CD8-positive, alpha-beta memory T cell (primary cell): Measurements from ENCODE around the gene TNC. TPM values are rescaled to one million over a fixed set of nuclear protein-coding genes. Genes with fewer than 3 reads are reported as not detected.

Experiments
- CTCF ChIA-PET: fragments of 350-600 bp; sonication (Branson Sonifier 250); formaldehyde crosslinking; loops from one replicate; lab custom pipeline; 2021; ENCODE audit warnings: antibody characterized with exemption; lab: Charles Lee
- POLR2A ChIA-PET: fragments of 350-600 bp; sonication (Branson Sonifier 250); formaldehyde crosslinking; loops from one replicate; lab custom pipeline; 2021; ENCODE audit warnings: antibody characterized with exemption; lab: Charles Lee
- DNase-seq, 5 donors: peaks; one replicate each; pipeline versions ENCODE4 v3.0.0 to v3.0.0-alpha.2; 2020 to 2022; ENCODE audit warnings: mixed read lengths in 1 of 5
- H3K27ac ChIP-seq: one replicate; pipeline ENCODE4 v1.7.0; 2013; ENCODE audit warnings: low read depth, mild to moderate bottlenecking, low read length, moderate library complexity
- H3K27me3 ChIP-seq: 2 replicates; pipeline ENCODE4 v1.7.0; 2013; ENCODE audit warnings: low read length, mild to moderate bottlenecking; ENCODE audit not compliant: insufficient read depth, poor library complexity, severe bottlenecking
- H3K36me3 ChIP-seq: 2 replicates; pipeline ENCODE4 v1.7.0; 2013; ENCODE audit warnings: mild to moderate bottlenecking, low read length, moderate library complexity; ENCODE audit not compliant: insufficient read depth
- H3K4me1 ChIP-seq: 2 replicates; pipeline ENCODE4 v1.7.0; 2013; ENCODE audit warnings: mild to moderate bottlenecking, low read length, moderate library complexity; ENCODE audit not compliant: insufficient read depth
- H3K4me3 ChIP-seq: 2 replicates; pipeline ENCODE4 v1.7.0; 2013; ENCODE audit warnings: mild to moderate bottlenecking, low read length
- H3K9me3 ChIP-seq: 2 replicates; pipeline ENCODE4 v1.7.0; 2013; ENCODE audit warnings: mild to moderate bottlenecking, low read length
- H3K27ac Mint-ChIP-seq, 8 donors: one replicate each; pipeline ENCODE4 v1.8.0; 2020 to 2021; ENCODE audit warnings: mixed read lengths in 8 of 8, mild to moderate bottlenecking in 6 of 8, inconsistent platforms in 3 of 8, moderate library complexity in 3 of 8
- H3K27me3 Mint-ChIP-seq, 2 donors: one replicate each; pipeline ENCODE4 v1.8.0; 2020 to 2021; ENCODE audit warnings: mixed read lengths in 2 of 2, mild to moderate bottlenecking in 1 of 2, moderate library complexity in 1 of 2
- H3K36me3 Mint-ChIP-seq, 3 donors: one replicate each; pipeline ENCODE4 v1.8.0; 2020 to 2021; ENCODE audit warnings: mixed read lengths in 3 of 3, inconsistent platforms in 1 of 3, mild to moderate bottlenecking in 1 of 3
- H3K4me1 Mint-ChIP-seq, 3 donors: one replicate each; pipeline ENCODE4 v1.8.0; 2020 to 2021; ENCODE audit warnings: mixed read lengths in 3 of 3, inconsistent platforms in 1 of 3, mild to moderate bottlenecking in 1 of 3
- H3K4me3 Mint-ChIP-seq, 7 donors: one replicate each; pipeline ENCODE4 v1.8.0; 2020 to 2021; ENCODE audit warnings: mixed read lengths in 7 of 7, mild to moderate bottlenecking in 6 of 7, moderate library complexity in 4 of 7, inconsistent platforms in 2 of 7
- H3K9me3 Mint-ChIP-seq, 5 donors: one replicate each; pipeline ENCODE4 v1.8.0; 2020 to 2022; ENCODE audit warnings: mixed read lengths in 5 of 5, mild to moderate bottlenecking in 3 of 5, moderate library complexity in 2 of 5, inconsistent platforms in 1 of 5
- polyA plus RNA-seq: library from polyadenylated mRNA; unstranded; fragments of 300-500 nt; fragmentation: Illumina TruSeq; gene quantifications from one replicate; pipeline ENCODE4 v1.2.3, GENCODE V29; 2021
- total RNA-seq, 2 experiments: library from RNA; stranded (reverse); gene quantifications; one replicate each; pipeline ENCODE4 v1.2.3, GENCODE V29; 2021

The TNC gene
- total and polyA plus RNA-seq, 3 experiments from 2014 or later: 1.2 to 1.4 TPM; not detected in 1

DNA sequence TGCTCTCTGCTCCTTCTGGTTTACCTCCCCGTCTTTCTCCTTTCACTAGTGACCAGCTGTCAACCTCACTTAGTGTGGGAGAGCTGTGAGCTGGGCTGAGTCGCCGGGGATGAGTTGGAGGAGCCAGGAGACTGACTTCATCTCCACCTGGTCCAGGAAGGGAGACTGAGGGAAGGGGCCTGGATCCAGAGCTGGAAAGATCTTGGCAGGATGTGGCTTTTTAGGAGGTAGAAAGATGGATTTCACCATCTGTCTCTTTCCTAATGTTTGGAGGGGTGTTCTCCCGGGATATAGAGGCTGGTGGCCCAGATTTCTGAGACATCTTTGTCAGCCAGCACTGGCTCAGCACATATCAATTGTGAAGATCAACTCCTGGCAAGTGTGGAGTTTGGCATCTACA is 37.1 kb upstream of the TNC start:
- Mint-ChIP-seq H3K36me3 (no peaks in the 10 kb centered on the region), H3K27ac (no peak overlapping the region), H3K9me3 (no peaks in the 10 kb centered on the region), H3K4me1 (no peaks in the 10 kb centered on the region), H3K27me3 (peaks cover 5 to 30% of the 10 kb centered on the region in 2 donors), H3K4me3 (no peak overlapping the region)
- H3K9me3 ChIP-seq: no peaks in the 10 kb centered on the region
- ChIA-PET CTCF (no interaction called here), POLR2A (no interaction called here)
- no peak overlapping the region for H3K4me3 ChIP-seq
- H3K4me1 ChIP-seq: no peaks in the 10 kb centered on the region
- no peak for DNase-seq
- H3K36me3 ChIP-seq: no peaks in the 10 kb centered on the region
- no peaks in the 10 kb centered on the region for H3K27me3 ChIP-seq
- no peak overlapping the region for H3K27ac ChIP-seq

DNA sequence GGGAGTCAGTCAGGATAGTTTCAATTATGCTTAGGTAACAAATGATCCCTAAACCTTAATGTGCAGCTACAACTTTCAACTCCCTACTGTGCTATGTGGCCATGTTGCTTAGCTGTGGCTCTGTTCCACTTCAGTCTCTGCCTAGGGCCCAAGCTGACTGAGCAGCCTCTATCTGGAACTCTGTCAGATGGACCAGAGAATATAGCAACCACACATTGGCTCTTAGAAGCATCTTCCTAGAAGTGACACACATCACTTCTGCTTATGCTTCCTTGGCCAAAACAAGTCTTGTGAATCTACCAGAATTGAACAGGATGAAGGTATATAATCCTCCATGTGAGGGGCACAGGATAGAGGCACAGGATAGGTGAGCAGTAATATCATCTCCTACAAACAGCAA is 36.7 kb upstream of the TNC start:
- Mint-ChIP-seq H3K27ac (no peak overlapping the region), H3K9me3 (no peaks in the 10 kb centered on the region), H3K4me1 (no peaks in the 10 kb centered on the region), H3K4me3 (no peak overlapping the region), H3K36me3 (no peaks in the 10 kb centered on the region), H3K27me3 (peaks cover 5 to 30% of the 10 kb centered on the region in 2 donors)
- no peak for DNase-seq
- H3K36me3 ChIP-seq: no peaks in the 10 kb centered on the region
- no peaks in the 10 kb centered on the region for H3K4me1 ChIP-seq
- no peak overlapping the region for H3K27ac ChIP-seq
- ChIA-PET CTCF (no interaction called here), POLR2A (no interaction called here)
- H3K27me3 ChIP-seq: no peaks in the 10 kb centered on the region
- no peaks in the 10 kb centered on the region for H3K9me3 ChIP-seq
- no peak overlapping the region for H3K4me3 ChIP-seq

- Mint-ChIP-seq H3K9me3 (no peaks in the 10 kb centered on the region), H3K4me1 (no peaks in the 10 kb centered on the region), H3K36me3 (no peaks in the 10 kb centered on the region), H3K4me3 (no peak overlapping the region), H3K27ac (no peak overlapping the region), H3K27me3 (peaks cover 1 to 22% of the 10 kb centered on the region in 2 donors)
- ChIA-PET CTCF (no interaction called here), POLR2A (no interaction called here)
- no peaks in the 10 kb centered on the region for H3K36me3 ChIP-seq
- H3K27ac ChIP-seq: no peak overlapping the region
- H3K4me3 ChIP-seq: no peak overlapping the region
- DNase-seq: no peak
- no peaks in the 10 kb centered on the region for H3K4me1 ChIP-seq
- no peaks in the 10 kb centered on the region for H3K27me3 ChIP-seq
- no peaks in the 10 kb centered on the region for H3K9me3 ChIP-seq
These were observed 34.4 kb upstream of the TNC start for GRCh38 chr9:115152281-115152820.

DNA sequence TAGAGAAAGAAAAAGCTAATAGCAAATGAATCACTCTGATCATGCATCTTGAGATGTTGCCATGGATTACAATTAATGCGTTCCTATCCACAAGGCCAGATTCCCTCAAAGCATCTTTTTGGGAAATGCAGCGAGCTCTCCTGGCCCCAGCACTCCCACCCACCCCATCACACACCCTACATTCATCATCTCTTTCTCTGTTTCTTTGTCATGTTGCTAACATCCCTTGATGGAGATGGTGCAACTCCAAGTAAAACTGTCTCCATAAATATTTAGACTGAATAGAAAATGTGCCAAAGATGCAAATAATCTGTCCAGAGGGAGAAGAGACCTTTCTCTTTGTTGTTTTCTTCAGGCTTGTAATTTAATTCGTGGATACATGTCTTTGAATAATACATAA is 30.8 kb upstream of the TNC start:
- DNase-seq: no peak
- no peak overlapping the region for H3K27ac Mint-ChIP-seq

DNA sequence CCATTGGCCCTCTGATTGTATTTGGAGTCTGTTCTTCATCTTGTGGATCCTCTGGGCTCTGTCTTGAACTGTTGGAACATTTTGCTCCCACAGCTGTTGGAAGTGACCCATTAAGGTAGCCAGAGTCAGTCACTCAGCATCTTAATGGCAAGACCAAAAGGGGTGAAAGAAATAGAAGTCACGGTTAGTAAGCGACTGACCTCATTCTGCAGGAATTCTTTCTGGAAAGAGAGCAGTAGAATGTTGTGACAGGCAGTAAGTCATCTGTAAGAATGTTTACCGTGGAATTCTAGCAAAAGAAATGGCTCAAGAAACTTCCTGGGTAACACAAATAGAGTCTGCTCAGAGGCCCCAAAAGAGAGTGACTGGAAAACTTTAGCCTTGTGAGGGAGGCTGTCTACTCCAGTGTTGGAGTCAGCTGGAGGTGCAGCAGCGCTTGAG is 28.6 kb upstream of the TNC start:
- CTCF ChIA-PET: no interaction called here
- H3K9me3 Mint-ChIP-seq: no peaks in the 10 kb centered on the region
- H3K27me3 Mint-ChIP-seq: peaks cover 5 to 31% of the 10 kb centered on the region in 2 donors
- H3K4me1 Mint-ChIP-seq: peaks cover 0 to 4% (median 0%) of the 10 kb centered on the region in 3 donors
- H3K4me1 ChIP-seq: no peaks in the 10 kb centered on the region
- DNase-seq: no peak
- H3K27ac ChIP-seq: no peak overlapping the region
- POLR2A ChIA-PET: no interaction called here
- H3K27me3 ChIP-seq: no peaks in the 10 kb centered on the region
- no peaks in the 10 kb centered on the region for H3K9me3 ChIP-seq
- H3K27ac Mint-ChIP-seq: no peak overlapping the region
- H3K36me3 Mint-ChIP-seq: peaks cover 0 to 1% (median 0%) of the 10 kb centered on the region in 3 donors
- H3K4me3 Mint-ChIP-seq: no peak overlapping the region
- no peaks in the 10 kb centered on the region for H3K36me3 ChIP-seq
- no peak overlapping the region for H3K4me3 ChIP-seq

More for the DNA sequence above, 30.8 kb upstream of the TNC start:
- Histone ChIP-seq H3K27me3 (no peaks in the 10 kb centered on the region), H3K27ac (no peak overlapping the region), H3K36me3 (no peaks in the 10 kb centered on the region), H3K4me3 (no peak overlapping the region), H3K9me3 (no peaks in the 10 kb centered on the region), H3K4me1 (no peaks in the 10 kb centered on the region)
- Mint-ChIP-seq H3K4me3 (no peak overlapping the region), H3K27me3 (peaks cover 5 to 20% of the 10 kb centered on the region in 2 donors), H3K9me3 (no peaks in the 10 kb centered on the region), H3K36me3 (peaks cover 0 to 1% (median 0%) of the 10 kb centered on the region in 3 donors), H3K4me1 (no peaks in the 10 kb centered on the region)
- CTCF ChIA-PET: no interaction called here
- POLR2A ChIA-PET: no interaction called here

DNA sequence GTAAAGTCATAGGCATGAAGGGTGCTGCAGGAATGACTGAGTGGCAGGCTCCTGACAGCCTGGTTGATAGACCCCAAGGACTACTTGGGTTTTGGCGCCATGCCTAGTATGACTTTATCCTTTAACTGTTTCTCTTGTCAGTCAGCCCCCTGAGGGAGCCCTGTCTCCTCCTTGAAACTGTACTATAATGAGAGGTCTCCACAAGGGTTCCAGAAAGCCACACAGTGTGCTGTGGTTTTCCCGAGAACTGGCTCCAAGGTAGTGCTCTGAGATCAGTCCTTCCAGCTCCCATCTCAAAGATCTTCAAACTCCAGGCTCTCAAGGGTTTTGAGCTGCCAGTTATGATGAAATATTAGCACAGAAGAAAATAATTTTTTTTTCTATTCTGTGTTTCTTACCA is 26.7 kb upstream of the TNC start:
- Mint-ChIP-seq H3K27ac (no peak overlapping the region), H3K27me3 (peaks cover 4 to 38% of the 10 kb centered on the region in 2 donors)

GRCh38 chr9:115143689-115144088 is 25.7 kb upstream of the TNC start:
- Mint-ChIP-seq H3K4me3 (no peak overlapping the region), H3K36me3 (peaks cover 0 to 1% (median 0%) of the 10 kb centered on the region in 3 donors), H3K27ac (no peak overlapping the region), H3K27me3 (peaks cover 4 to 42% of the 10 kb centered on the region in 2 donors), H3K9me3 (no peaks in the 10 kb centered on the region), H3K4me1 (peaks cover 0 to 4% (median 0%) of the 10 kb centered on the region in 3 donors)
- no peak for DNase-seq
- CTCF ChIA-PET: no interaction called here
- H3K36me3 ChIP-seq: no peaks in the 10 kb centered on the region
- no peak overlapping the region for H3K4me3 ChIP-seq
- POLR2A ChIA-PET: no interaction called here
- H3K27ac ChIP-seq: no peak overlapping the region
- no peaks in the 10 kb centered on the region for H3K4me1 ChIP-seq
- no peaks in the 10 kb centered on the region for H3K27me3 ChIP-seq
- H3K9me3 ChIP-seq: no peaks in the 10 kb centered on the region

More for the DNA sequence above, 26.7 kb upstream of the TNC start:
- no peaks in the 10 kb centered on the region for H3K9me3 ChIP-seq
- Mint-ChIP-seq H3K4me3 (no peak overlapping the region), H3K36me3 (peaks cover 0 to 1% (median 0%) of the 10 kb centered on the region in 3 donors), H3K4me1 (peaks cover 0 to 4% (median 0%) of the 10 kb centered on the region in 3 donors), H3K9me3 (no peaks in the 10 kb centered on the region)
- no peak overlapping the region for H3K4me3 ChIP-seq
- no peak for DNase-seq
- ChIA-PET CTCF (no interaction called here), POLR2A (no interaction called here)
- H3K36me3 ChIP-seq: no peaks in the 10 kb centered on the region
- H3K4me1 ChIP-seq: no peaks in the 10 kb centered on the region
- H3K27ac ChIP-seq: no peak overlapping the region
- H3K27me3 ChIP-seq: no peaks in the 10 kb centered on the region

- Mint-ChIP-seq H3K4me3 (no peak overlapping the region), H3K9me3 (no peaks in the 10 kb centered on the region), H3K27me3 (peaks cover 4 to 50% of the 10 kb centered on the region in 2 donors), H3K36me3 (peaks cover 0 to 1% (median 0%) of the 10 kb centered on the region in 3 donors), H3K4me1 (peaks cover 0 to 4% (median 0%) of the 10 kb centered on the region in 3 donors), H3K27ac (no peak overlapping the region)
- H3K9me3 ChIP-seq: no peaks in the 10 kb centered on the region
- no peak for DNase-seq
- CTCF ChIA-PET: no interaction called here
- no peaks in the 10 kb centered on the region for H3K36me3 ChIP-seq
- H3K4me1 ChIP-seq: no peaks in the 10 kb centered on the region
- H3K4me3 ChIP-seq: no peak overlapping the region
- no peak overlapping the region for H3K27ac ChIP-seq
- no peaks in the 10 kb centered on the region for H3K27me3 ChIP-seq
- POLR2A ChIA-PET: no interaction called here
These were observed 24.7 kb upstream of the TNC start for GRCh38 chr9:115142517-115143270.
